ENCODE data around the gene GJB1.
"Not testable (repeated sequence)": the region's sequence is repeated elsewhere in the genome, so short reads cannot be mapped to it uniquely, and the experiment has no call there.

The GJB1 gene

DNA sequence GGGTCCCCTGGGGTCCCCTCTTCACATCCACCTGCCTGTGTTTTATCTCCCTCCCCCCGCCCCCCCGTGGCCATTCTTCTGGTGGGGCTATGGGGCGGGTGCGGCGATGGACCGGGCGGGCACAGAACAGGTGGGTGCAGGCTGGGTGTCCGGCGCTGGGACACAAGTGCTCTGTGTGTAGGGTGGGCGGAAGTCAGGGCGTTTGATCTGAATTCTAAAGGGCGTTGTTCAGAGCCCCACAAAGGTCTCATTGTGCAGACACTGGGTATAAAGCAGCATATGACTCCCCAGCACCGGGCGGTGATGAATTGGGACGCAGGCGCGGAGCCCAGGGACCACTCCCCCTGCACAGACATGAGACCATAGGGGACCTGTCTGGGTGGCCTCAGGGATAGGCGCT lies at the start of gene GJB1:
TSS of gene GJB1 (plus strand) at position 296 of the 400 bp plus-strand sequence. CDS start 484 bp downstream, outside the sequence.
- DNase-seq = no peak

DNA sequence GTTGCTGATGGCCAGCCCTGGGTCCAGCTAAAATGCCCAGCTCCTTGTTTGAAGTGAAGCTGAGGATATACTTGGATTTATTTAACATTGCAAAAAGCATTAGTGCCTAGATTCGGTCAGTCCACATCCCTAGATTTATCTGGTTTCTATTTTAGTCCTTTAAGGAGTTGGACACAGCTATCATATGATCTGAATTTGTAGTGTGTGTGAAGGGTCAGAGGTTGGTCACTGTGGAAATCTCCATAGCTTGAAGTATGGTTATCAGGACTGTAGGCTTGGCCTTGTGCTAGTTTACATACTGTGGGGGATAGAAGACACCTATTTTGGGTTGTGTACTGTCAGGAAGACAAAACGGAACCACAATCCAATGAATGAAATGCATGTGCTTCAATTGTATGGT lies 49.6 kb upstream of the GJB1 start:
- DNase-seq = no peak

DNA sequence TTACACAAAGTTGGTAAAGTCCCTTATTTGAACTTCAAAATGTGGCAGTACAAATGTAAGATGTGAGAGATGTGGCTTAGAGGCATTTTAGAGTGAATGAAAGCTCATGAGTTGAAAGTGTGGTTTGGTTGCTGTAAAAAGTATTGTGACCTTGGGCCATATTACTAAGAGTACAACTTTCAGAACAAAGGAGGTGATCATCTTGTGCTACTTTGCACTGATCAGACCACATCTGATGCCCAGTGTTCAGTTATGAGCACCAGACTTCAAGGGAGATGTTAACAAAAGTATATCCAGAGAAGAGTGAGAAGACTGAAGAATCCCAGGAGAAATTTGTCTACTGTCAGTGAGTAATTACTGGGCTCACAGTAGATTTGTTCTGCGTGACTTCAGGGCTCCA lies 48.2 kb upstream of the GJB1 start:
- DNase-seq = no peak

DNA sequence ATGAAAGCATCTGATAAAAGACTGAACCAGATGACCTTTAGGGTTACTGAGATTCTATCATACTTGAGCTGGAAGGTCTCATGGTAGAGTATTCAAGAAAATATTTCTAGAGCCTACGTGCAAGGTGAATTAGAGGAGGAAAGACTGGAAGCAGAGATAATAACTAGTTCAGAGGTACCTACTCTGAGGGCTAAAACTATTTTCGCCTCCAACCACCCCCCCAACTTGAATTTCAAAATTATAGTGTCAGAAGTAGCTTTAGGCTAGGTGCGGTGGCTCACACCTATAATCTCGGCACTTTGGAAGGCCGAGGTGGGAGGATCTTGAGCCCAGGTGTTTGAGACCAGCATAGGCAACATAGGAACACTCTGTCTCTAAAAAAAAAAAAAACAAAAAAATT lies 47.5 kb upstream of the GJB1 start:
- DNase-seq = no peak

DNA sequence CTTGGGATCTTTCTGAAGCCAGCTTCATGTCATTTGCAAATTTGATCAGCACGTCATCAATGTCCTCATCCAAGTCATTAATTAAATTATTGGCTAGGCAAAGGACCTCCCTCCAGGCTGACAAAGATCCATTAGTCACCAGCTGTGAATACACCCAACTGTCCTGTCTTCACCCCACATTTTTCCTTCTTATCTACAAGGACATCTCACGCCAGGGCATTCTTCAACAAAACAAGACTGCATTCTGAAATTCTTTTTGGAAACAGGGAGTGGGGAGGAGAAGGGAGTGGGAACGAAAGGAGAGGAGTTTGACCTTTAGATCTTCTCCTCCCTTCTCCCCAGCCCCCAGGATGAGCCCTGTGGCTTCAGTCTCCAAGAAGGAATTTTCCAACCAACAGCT lies 45.7 kb upstream of the GJB1 start:
- no peak for DNase-seq

- DNase-seq = no peak
Measured at GRCh38 chrX:71178908-71179307, 44.1 kb upstream of the GJB1 start.

GRCh38 chrX:71180579-71181265 lies 42.3 kb upstream of the GJB1 start:
- not testable (repeated sequence) for DNase-seq

DNA sequence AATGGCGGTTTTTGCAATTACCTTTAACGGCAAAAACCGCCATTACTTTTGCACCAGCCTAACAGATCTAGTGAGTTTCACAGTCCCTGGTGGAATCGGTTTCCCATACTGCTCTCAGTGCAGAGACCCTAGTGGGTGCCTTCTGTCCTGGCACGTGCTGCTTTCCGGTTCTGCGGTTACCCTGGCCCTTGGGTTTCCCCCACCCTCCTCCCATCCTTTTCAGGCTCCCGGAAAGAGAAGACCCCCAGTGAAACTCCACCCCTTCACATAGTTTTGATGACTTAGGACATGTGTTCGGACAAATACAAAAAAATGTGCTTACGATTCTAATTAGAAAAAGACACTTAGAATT lies 41.5 kb upstream of the GJB1 start:
- DNase-seq = peak; percentile 22

- peak; percentile 72 for DNase-seq
Measured at GRCh38 chrX:71181910-71182799, 40.9 kb upstream of the GJB1 start.

DNA sequence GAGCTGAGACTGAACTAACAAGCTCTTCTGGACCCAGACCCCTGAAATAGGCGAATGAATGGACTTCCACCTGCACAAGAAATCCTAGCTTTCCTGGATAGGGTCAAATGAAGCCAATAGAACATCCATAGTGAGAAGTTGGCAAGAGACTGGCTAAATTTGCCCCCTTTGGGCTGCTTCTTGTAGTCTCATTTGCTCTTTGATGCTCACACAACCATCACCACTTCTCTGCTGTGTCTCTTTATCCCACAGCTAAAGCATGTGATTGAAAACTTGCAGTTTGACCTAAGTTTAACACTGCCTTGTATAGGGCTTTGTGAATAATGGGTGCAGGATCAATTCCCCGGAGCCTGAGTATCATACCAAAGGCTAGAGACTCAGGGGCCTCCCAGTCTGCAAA lies 40.2 kb upstream of the GJB1 start:
- no peak for DNase-seq

GRCh38 chrX:71183341-71183740 lies 39.7 kb upstream of the GJB1 start:
- no peak for DNase-seq

GRCh38 chrX:71184092-71184491 lies 38.9 kb upstream of the GJB1 start:
- no peak for DNase-seq

DNA sequence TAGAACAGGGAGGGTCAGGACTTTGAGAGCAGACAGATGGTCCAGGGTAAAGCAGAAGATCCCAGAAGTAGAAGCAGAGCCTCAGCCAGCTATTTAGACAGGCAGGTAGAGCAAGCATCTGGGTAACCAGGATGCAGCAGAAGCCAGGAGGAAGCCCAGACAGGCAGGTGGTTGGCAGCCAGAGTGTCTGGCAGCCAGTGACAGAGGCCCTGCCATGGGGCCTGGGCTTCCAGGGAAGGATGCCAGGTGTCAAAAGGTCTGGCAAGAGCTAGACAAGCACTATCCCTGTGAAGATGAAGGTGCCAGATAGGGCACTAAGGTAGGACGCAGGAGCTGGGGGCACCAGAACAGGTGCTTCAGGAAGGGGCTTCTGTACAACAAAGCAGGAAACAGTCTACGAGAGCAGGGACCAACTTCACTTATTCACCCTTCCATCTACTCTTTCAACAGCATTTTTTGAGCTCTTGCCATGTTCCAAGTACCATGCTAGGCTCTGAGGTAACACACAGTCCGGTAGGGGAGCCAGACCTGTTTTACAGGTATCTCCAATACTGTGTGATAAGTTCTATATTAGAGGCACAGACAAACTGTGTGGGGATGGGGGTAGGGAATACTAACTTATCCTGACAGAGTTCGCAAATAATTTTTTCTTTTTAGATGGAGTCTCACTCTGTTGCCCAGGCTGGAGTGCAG lies 38.1 kb upstream of the GJB1 start:
- DNase-seq = no peak

- no peak for DNase-seq
Measured at GRCh38 chrX:71191248-71191647, 31.8 kb upstream of the GJB1 start.

DNA sequence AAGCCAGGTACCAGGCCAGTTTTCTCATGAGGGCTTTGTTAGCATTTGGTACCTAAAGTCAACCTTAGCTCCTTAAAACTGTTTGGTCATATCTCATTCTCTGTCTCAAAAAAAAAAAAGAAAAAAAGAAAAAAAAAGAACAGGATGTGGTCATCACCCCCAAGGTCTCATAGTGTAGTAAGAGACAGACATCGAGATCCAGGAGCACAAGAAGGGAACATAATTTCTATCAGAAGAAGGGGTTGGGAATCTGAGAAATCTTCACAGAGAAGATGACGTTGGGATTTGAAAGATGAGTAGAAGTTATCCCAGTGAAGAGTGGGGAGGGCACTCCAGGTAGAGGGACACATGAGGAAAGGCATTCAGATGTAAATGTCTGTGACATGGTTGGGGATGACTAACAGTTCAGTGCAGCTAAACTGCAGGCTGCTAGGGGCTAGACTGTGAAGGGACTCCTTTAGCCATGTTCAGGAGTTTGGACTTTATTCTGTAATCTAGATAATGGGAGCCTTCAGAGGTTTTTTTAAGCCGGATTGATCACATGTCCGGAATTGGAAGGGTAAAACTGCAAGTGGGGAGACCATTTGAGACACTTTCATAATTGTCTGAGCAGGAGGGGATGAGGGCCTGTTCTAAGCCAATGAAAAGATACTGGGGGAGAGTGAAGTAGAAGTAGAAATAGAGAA lies 26.9 kb upstream of the GJB1 start:
- no peak for DNase-seq

DNA sequence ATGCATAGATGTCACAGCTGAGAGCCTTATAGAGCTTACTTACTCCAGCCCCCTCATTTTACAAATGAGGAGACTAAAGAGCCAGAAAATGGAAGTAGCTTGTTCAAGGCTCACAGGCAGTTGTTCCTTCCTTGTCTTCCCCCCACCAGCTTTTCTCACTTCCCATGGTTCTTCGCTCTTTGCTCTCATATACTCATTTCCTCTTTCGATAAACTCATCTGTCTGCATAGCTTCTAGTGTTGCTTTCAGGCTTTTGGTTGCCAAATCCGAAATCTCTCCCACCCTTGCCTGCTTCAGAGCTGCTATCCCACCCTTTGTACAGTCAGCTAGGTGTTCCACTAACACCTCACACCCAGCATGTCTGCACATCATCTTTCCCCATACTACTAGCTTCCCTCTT lies 25.0 kb upstream of the GJB1 start:
- DNase-seq = no peak

DNA sequence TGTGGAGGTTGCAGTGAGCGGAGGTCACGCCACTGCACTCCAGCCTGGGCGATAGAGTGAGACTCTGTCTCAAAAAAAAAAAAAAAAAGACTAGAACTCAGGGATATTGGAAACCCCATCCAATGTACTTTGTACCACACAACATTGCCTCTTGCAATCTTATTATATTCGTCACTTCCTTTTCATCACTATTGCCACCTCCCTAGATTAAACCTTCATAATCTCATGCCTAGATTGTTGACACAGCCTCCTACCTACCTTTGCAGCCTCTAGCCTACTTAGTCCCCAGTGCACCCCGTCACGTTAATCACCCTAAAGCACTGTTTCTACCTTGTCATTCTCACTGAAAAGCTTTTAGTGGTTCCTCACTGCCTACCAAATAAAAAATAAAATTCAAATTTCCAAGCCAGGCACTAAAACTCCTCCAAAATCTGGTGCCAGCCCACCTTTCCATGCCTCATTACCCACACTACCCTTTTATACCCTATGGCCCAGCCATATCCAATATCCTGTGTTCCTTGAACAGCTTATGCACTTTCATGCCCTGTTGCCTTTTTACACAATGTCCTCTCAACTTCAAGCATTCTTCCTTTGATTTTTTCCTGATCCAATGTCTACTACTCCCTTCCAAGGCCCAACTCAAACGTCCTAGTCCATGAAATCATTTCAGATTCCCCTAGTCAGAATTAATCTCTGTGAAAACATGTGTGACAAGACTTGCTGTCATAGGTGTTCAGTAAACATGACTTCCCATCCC lies 23.6 kb upstream of the GJB1 start:
- DNase-seq = no peak

GRCh38 chrX:71210816-71211215 lies 12.2 kb upstream of the GJB1 start:
- DNase-seq = no peak

DNA sequence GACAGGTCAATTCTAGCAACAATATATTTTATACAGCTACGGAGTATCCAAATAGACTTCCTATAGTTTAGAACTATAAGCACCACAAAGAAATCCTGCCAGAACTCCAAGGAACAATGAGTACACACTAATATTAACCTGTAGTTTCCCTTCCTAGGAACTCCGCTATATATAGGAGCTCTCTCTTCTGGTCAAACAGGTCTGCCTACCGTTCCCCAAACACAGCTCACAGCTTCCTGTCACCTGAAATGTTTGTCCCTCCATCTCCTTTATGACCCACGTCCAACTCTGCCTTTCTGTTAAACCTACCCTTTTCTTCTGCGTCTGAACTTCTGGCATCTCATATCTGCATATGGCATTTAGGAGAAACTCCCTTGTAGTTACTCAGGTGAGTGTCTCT lies 10.5 kb upstream of the GJB1 start:
- DNase-seq = no peak

GRCh38 chrX:71214152-71214551 lies 8.9 kb upstream of the GJB1 start:
- no peak for DNase-seq

- DNase-seq = no peak
Measured at GRCh38 chrX:71214604-71215337, 8.3 kb upstream of the GJB1 start.
